Transverse colon (tissue), 4 donors: ENCODE results near the gene GHRH.

ENCODE experiments used
- POLR2A ChIP-seq: fragments of 450-650 bp; IDR thresholded peaks from one replicate; pipeline ENCODE4 v1.6.1; 2016; ENCODE audit warnings: antibody characterized with exemption, mild to moderate bottlenecking, moderate library complexity
- POLR2AphosphoS5 ChIP-seq, 3 donors: sonication (generic); formaldehyde crosslinking; IDR thresholded peaks; one replicate each; pipeline ENCODE4 v1.6.1; 2016; ENCODE audit warnings: antibody characterized with exemption in 3 of 3
- TF ChIP-seq, protein P1 (sequence below), 5 experiments: fragments of 200-600 bp in 3 of 5; fragments of 450-650 bp in 2 of 5; sonication (generic) in 3 of 5; IDR thresholded peaks; 1 replicate in 2 of 5; 2 replicates in 3 of 5; pipeline ENCODE4 v1.5.1; 2016 to 2017; ENCODE audit warnings: antibody characterized with exemption in 5 of 5, inconsistent platforms in 3 of 5, mild to moderate bottlenecking in 2 of 5, moderate library complexity in 1 of 5

DNA sequence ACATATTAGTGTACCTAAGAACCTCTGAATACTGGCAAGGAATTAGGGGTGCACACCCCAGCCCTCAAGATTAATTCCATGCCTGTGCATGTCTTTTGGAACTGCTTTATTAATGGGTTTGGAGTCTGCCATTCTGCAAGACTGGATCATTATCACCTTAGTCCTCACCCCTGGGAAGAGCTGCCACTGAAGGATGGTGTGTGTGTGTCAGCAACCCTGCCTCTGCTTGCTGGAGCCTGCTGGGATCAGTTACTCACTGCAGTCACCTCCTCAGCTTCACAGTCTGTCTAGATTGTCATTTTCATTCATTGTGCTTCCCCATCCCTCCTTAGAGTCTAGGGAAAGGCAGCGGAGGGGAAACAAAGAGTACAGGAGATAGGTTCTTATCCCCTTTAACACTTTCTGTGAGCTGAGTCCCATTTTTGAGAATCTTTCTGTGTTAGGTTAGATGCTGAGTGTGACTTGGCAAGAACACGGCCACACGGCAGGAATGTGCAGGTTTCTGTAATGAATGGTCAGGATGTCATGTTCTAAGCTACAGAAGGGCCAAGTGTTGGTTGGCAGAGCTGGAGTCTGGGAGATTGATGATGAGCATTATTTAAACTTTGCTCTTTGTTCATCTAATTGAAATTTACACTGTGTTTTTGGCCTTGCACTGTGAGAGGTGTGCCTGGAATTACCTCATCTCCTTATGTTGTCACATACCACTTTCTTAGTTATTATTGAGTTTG lies 21.1 kb downstream of the GHRH start:
- TF ChIP-seq, protein P1, sequence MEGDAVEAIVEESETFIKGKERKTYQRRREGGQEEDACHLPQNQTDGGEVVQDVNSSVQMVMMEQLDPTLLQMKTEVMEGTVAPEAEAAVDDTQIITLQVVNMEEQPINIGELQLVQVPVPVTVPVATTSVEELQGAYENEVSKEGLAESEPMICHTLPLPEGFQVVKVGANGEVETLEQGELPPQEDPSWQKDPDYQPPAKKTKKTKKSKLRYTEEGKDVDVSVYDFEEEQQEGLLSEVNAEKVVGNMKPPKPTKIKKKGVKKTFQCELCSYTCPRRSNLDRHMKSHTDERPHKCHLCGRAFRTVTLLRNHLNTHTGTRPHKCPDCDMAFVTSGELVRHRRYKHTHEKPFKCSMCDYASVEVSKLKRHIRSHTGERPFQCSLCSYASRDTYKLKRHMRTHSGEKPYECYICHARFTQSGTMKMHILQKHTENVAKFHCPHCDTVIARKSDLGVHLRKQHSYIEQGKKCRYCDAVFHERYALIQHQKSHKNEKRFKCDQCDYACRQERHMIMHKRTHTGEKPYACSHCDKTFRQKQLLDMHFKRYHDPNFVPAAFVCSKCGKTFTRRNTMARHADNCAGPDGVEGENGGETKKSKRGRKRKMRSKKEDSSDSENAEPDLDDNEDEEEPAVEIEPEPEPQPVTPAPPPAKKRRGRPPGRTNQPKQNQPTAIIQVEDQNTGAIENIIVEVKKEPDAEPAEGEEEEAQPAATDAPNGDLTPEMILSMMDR (IDR thresholded peaks at IDR 0.05), result no peak
- no peak for TF ChIP-seq POLR2A
- no peak for TF ChIP-seq POLR2AphosphoS5 (IDR thresholded peaks at IDR 0.05)
